ENCODE results near the gene CHRNA10. TPM values are rescaled to one million over a fixed set of nuclear protein-coding genes. Genes with fewer than 3 reads are reported as not detected.
"Not testable (repeated sequence)": the region's sequence is repeated elsewhere in the genome, so short reads cannot be mapped to it uniquely, and the experiment has no call there.

CHRNA10 gene
- polyA plus RNA-seq, 1 donor, result 2.4 TPM

GRCh38 chr11:3666023-3666530 is 5.1 kb downstream of the CHRNA10 start:
- no peak for DNase-seq
- Histone ChIP-seq H3K27ac (ENCODE audit: low read length) (no peak overlapping the region), H3K9me3 (ENCODE audit: control insufficient read depth, low read depth, low read length) (no peaks in the 10 kb centered on the region), H3K4me3 (ENCODE audit: low read length) (no peak overlapping the region), H3K36me3 (ENCODE audit: control insufficient read depth, insufficient read depth, low read length) (peaks cover 50% of the 10 kb centered on the region), H3K27me3 (ENCODE audit: control insufficient read depth, insufficient read depth, low read length) (no peaks in the 10 kb centered on the region), H3K4me1 (ENCODE audit: control insufficient read depth, insufficient read depth, low read length) (no peaks in the 10 kb centered on the region)
- no CpG with 5 or more reads among the region's 17 CpGs for WGBS (ENCODE audit: insufficient coverage, low lambda C conversion rate)

- WGBS (ENCODE audit: insufficient coverage, low lambda C conversion rate), result no CpG with 5 or more reads among the region's 6 CpGs
Measured at GRCh38 chr11:3665336-3666022, 5.7 kb downstream of the CHRNA10 start.

GRCh38 chr11:3664032-3664630 is 7.1 kb downstream of the CHRNA10 start:
- Histone ChIP-seq H3K4me3 (ENCODE audit: low read length) (no peak overlapping the region), H3K36me3 (ENCODE audit: control insufficient read depth, insufficient read depth, low read length) (peaks cover 33% of the 10 kb centered on the region), H3K27ac (ENCODE audit: low read length) (no peak overlapping the region), H3K27me3 (ENCODE audit: control insufficient read depth, insufficient read depth, low read length) (no peaks in the 10 kb centered on the region), H3K4me1 (ENCODE audit: control insufficient read depth, insufficient read depth, low read length) (no peaks in the 10 kb centered on the region), H3K9me3 (ENCODE audit: control insufficient read depth, low read depth, low read length) (no peaks in the 10 kb centered on the region)
- whole genome bisulfite sequencing (ENCODE audit: insufficient coverage, low lambda C conversion rate), result no CpG with 5 or more reads among the region's 10 CpGs
- no peak for DNase-seq

More at GRCh38 chr11:3665336-3666022, 5.7 kb downstream of the CHRNA10 start:
- DNase-seq, result no peak
- Histone ChIP-seq H3K36me3 (ENCODE audit: control insufficient read depth, insufficient read depth, low read length) (peaks cover 47% of the 10 kb centered on the region), H3K27me3 (ENCODE audit: control insufficient read depth, insufficient read depth, low read length) (no peaks in the 10 kb centered on the region), H3K4me1 (ENCODE audit: control insufficient read depth, insufficient read depth, low read length) (no peaks in the 10 kb centered on the region), H3K27ac (ENCODE audit: low read length) (no peak overlapping the region), H3K4me3 (ENCODE audit: low read length) (no peak overlapping the region), H3K9me3 (ENCODE audit: control insufficient read depth, low read depth, low read length) (no peaks in the 10 kb centered on the region)

GRCh38 chr11:3662856-3663255 is 8.3 kb downstream of the CHRNA10 start:
- no peak for DNase-seq

GRCh38 chr11:3660960-3661359 is 10.2 kb downstream of the CHRNA10 start:
- Histone ChIP-seq H3K4me3 (ENCODE audit: low read length) (no peak overlapping the region), H3K27ac (ENCODE audit: low read length) (no peak overlapping the region), H3K4me1 (ENCODE audit: control insufficient read depth, insufficient read depth, low read length) (no peaks in the 10 kb centered on the region), H3K9me3 (ENCODE audit: control insufficient read depth, low read depth, low read length) (no peaks in the 10 kb centered on the region), H3K36me3 (ENCODE audit: control insufficient read depth, insufficient read depth, low read length) (peaks cover 14% of the 10 kb centered on the region), H3K27me3 (ENCODE audit: control insufficient read depth, insufficient read depth, low read length) (peaks cover 2% of the 10 kb centered on the region)
- no CpG with 5 or more reads among the region's 2 CpGs for WGBS (ENCODE audit: insufficient coverage, low lambda C conversion rate)
- DNase-seq, result no peak

More at GRCh38 chr11:3662856-3663255, 8.3 kb downstream of the CHRNA10 start:
- Histone ChIP-seq H3K27me3 (ENCODE audit: control insufficient read depth, insufficient read depth, low read length) (peaks cover 2% of the 10 kb centered on the region), H3K27ac (ENCODE audit: low read length) (no peak overlapping the region), H3K9me3 (ENCODE audit: control insufficient read depth, low read depth, low read length) (no peaks in the 10 kb centered on the region), H3K36me3 (ENCODE audit: control insufficient read depth, insufficient read depth, low read length) (peaks cover 26% of the 10 kb centered on the region), H3K4me3 (ENCODE audit: low read length) (no peak overlapping the region), H3K4me1 (ENCODE audit: control insufficient read depth, insufficient read depth, low read length) (no peaks in the 10 kb centered on the region)

GRCh38 chr11:3659595-3660515 is 11.3 kb downstream of the CHRNA10 start:
- Histone ChIP-seq H3K27ac (ENCODE audit: low read length) (no peak overlapping the region), H3K4me1 (ENCODE audit: control insufficient read depth, insufficient read depth, low read length) (no peaks in the 10 kb centered on the region), H3K9me3 (ENCODE audit: control insufficient read depth, low read depth, low read length) (no peaks in the 10 kb centered on the region), H3K36me3 (ENCODE audit: control insufficient read depth, insufficient read depth, low read length) (peaks cover 5% of the 10 kb centered on the region), H3K4me3 (ENCODE audit: low read length) (no peak overlapping the region), H3K27me3 (ENCODE audit: control insufficient read depth, insufficient read depth, low read length) (peaks cover 7% of the 10 kb centered on the region)
- no peak for DNase-seq
- no CpG with 5 or more reads among the region's 33 CpGs for WGBS (ENCODE audit: insufficient coverage, low lambda C conversion rate)

GRCh38 chr11:3658252-3658651 is 12.9 kb downstream of the CHRNA10 start:
- Histone ChIP-seq H3K27me3 (ENCODE audit: control insufficient read depth, insufficient read depth, low read length) (peaks cover 9% of the 10 kb centered on the region), H3K27ac (ENCODE audit: low read length) (no peak overlapping the region), H3K9me3 (ENCODE audit: control insufficient read depth, low read depth, low read length) (no peaks in the 10 kb centered on the region), H3K4me1 (ENCODE audit: control insufficient read depth, insufficient read depth, low read length) (no peaks in the 10 kb centered on the region), H3K4me3 (ENCODE audit: low read length) (no peak overlapping the region), H3K36me3 (ENCODE audit: control insufficient read depth, insufficient read depth, low read length) (no peaks in the 10 kb centered on the region)
- DNase-seq, result no peak
- WGBS (ENCODE audit: insufficient coverage, low lambda C conversion rate), result no CpG with 5 or more reads among the region's 8 CpGs

GRCh38 chr11:3657331-3657730 is 13.9 kb downstream of the CHRNA10 start:
- H3K9me3 ChIP-seq (ENCODE audit: control insufficient read depth, low read depth, low read length), result not testable (repeated sequence)

GRCh38 chr11:3655547-3655946 is 15.6 kb downstream of the CHRNA10 start:
- Histone ChIP-seq H3K27me3 (ENCODE audit: control insufficient read depth, insufficient read depth, low read length) (peaks cover 9% of the 10 kb centered on the region), H3K9me3 (ENCODE audit: control insufficient read depth, low read depth, low read length) (no peaks in the 10 kb centered on the region), H3K36me3 (ENCODE audit: control insufficient read depth, insufficient read depth, low read length) (no peaks in the 10 kb centered on the region), H3K4me1 (ENCODE audit: control insufficient read depth, insufficient read depth, low read length) (no peaks in the 10 kb centered on the region), H3K27ac (ENCODE audit: low read length) (no peak overlapping the region), H3K4me3 (ENCODE audit: low read length) (no peak overlapping the region)
- WGBS (ENCODE audit: insufficient coverage, low lambda C conversion rate), result no CpG with 5 or more reads among the region's 3 CpGs
- DNase-seq, result no peak

More at GRCh38 chr11:3657331-3657730, 13.9 kb downstream of the CHRNA10 start:
- not testable (repeated sequence) for H3K27me3 ChIP-seq (ENCODE audit: control insufficient read depth, insufficient read depth, low read length); DNase-seq; H3K36me3 ChIP-seq (ENCODE audit: control insufficient read depth, insufficient read depth, low read length); H3K4me1 ChIP-seq (ENCODE audit: control insufficient read depth, insufficient read depth, low read length); H3K4me3 ChIP-seq (ENCODE audit: low read length); H3K27ac ChIP-seq (ENCODE audit: low read length)
- WGBS (ENCODE audit: insufficient coverage, low lambda C conversion rate), result no CpG with 5 or more reads among the region's 5 CpGs

- DNase-seq; H3K36me3 ChIP-seq (ENCODE audit: control insufficient read depth, insufficient read depth, low read length); H3K4me1 ChIP-seq (ENCODE audit: control insufficient read depth, insufficient read depth, low read length); H3K9me3 ChIP-seq (ENCODE audit: control insufficient read depth, low read depth, low read length); H3K27ac ChIP-seq (ENCODE audit: low read length); H3K4me3 ChIP-seq (ENCODE audit: low read length): not testable (repeated sequence)
- H3K27me3 ChIP-seq (ENCODE audit: control insufficient read depth, insufficient read depth, low read length), result peaks cover 15% of the 10 kb centered on the region
- no CpG with 5 or more reads among the region's 3 CpGs for WGBS (ENCODE audit: insufficient coverage, low lambda C conversion rate)
Measured at GRCh38 chr11:3652514-3652913, 18.7 kb downstream of the CHRNA10 start.

Data from large intestine (tissue), 3 donors.